K562 (cell line): ENCODE results near the gene LCN1. TPM values are rescaled to one million over a fixed set of nuclear protein-coding genes. Genes with fewer than 3 reads are reported as not detected.

Experiments used
- DMBX1 ChIP-seq: fragments of 250-450 bp; sonication (Bioruptor Pico); IDR thresholded peaks from 2 replicates; pipeline ENCODE4 v1.8.0; 2022; ENCODE audit warnings: inconsistent platforms, mild to moderate bottlenecking, moderate library complexity, borderline replicate concordance
- FOXA1 ChIP-seq: fragments of 450-650 bp; IDR thresholded peaks from 2 replicates; pipeline ENCODE4 v1.6.1; 2016; ENCODE audit warnings: mild to moderate bottlenecking, borderline replicate concordance
- FOXM1 ChIP-seq, 2 experiments: fragments of 450-650 bp in 1 of 2; sonication (generic) in 1 of 2; formaldehyde crosslinking in 1 of 2; IDR thresholded peaks; 2 replicates each; pipeline versions ENCODE4 v1.6.1 to v1.9.0; 2017 to 2022; ENCODE audit warnings: low read depth in 2 of 2, mild to moderate bottlenecking in 2 of 2, missing genetic modification reagents in 1 of 2, moderate library complexity in 1 of 2
- HLTF ChIP-seq: fragments of 450-650 bp; IDR thresholded peaks from 2 replicates; pipeline ENCODE4 v1.6.1; 2016
- NCOA2 ChIP-seq, 2 experiments: fragments of 450-650 bp; IDR thresholded peaks; 2 replicates each; pipeline ENCODE4 v1.6.1; 2018; ENCODE audit warnings: mild to moderate bottlenecking in 2 of 2, moderate library complexity in 1 of 2; ENCODE audit not compliant: partially characterized antibody in 2 of 2
- NELFE ChIP-seq: IDR thresholded peaks from 2 replicates; pipeline ENCODE4 v1.6.1; 2011; ENCODE audit warnings: mild to moderate bottlenecking; ENCODE audit not compliant: insufficient read depth, insufficient read length
- RFX5 ChIP-seq: IDR thresholded peaks from 2 replicates; pipeline ENCODE4 v1.6.1; 2011; ENCODE audit warnings: low read depth, mild to moderate bottlenecking, improper control_type of control experiment, low read length
- SNIP1 ChIP-seq: fragments of 450-650 bp; IDR thresholded peaks from 2 replicates; pipeline ENCODE4 v1.7.1; 2017; ENCODE audit warnings: low read depth, mild to moderate bottlenecking
- SRF ChIP-seq, 2 experiments: fragments of 250-450, 450-650 bp in 1 of 2; sonication (Bioruptor Pico) in 1 of 2; sonication (generic) in 1 of 2; formaldehyde crosslinking; IDR thresholded peaks; 2 replicates each; pipeline versions ENCODE4 v1.5.0 to v1.5.1; 2020 to 2022; ENCODE audit warnings: mild to moderate bottlenecking in 1 of 2, missing genetic modification reagents in 1 of 2
- STAT5B ChIP-seq: fragments of 250-450 bp; sonication (Bioruptor Pico); IDR thresholded peaks from 2 replicates; pipeline ENCODE4 v1.8.0; 2021; ENCODE audit warnings: mild to moderate bottlenecking, inconsistent platforms
- ZBED1 ChIP-seq: IDR thresholded peaks from 2 replicates; pipeline ENCODE4 v1.6.1; 2014
- ZNF232 ChIP-seq: sonication (generic); formaldehyde crosslinking; IDR thresholded peaks from 2 replicates; pipeline ENCODE4 v1.8.0; 2022; ENCODE audit warnings: mild to moderate bottlenecking, missing genetic modification reagents
- polyA plus RNA-seq, 8 experiments: library from polyadenylated mRNA; depleted of rRNA in 4 of 8; stranded (reverse) in 5 of 8; unstranded in 3 of 8; fragments of >200 nt; fragmentation: Nextera tagmentation in 2 of 8; fragmentation: Illumina TruSeq in 1 of 8; extraction: Ambion mirVana in 2 of 8; extraction: Trizol in 1 of 8; gene quantifications; 2 replicates each; pipeline versions ENCODE4 v1.2.1 to v1.2.3, GENCODE V29; 2011 to 2014; ENCODE audit warnings: inconsistent platforms in 1 of 8, missing spikeins in 1 of 8
- total RNA-seq, 7 experiments: library from RNA; depleted of rRNA in 6 of 7; stranded (reverse); fragments of >200 nt in 6 of 7; fragmentation: Illumina TruSeq in 2 of 7; extraction: Trizol in 2 of 7; gene quantifications; 2 replicates each; pipeline versions ENCODE4 v1.2.1 to v1.2.3, GENCODE V29; 2011 to 2021; ENCODE audit warnings: low replicate concordance in 1 of 7
- TF ChIP-seq, protein P1 (sequence below), 2 experiments: fragments of 450-650 bp; IDR thresholded peaks; 2 replicates each; pipeline ENCODE4 v1.6.1; 2016; ENCODE audit warnings: mild to moderate bottlenecking in 2 of 2, borderline replicate concordance in 1 of 2, low read depth in 1 of 2, moderate library complexity in 1 of 2
- TF ChIP-seq, protein P2 (sequence below), 2 experiments: fragments of 150-350 bp in 1 of 2; IDR thresholded peaks; 2 replicates each; pipeline ENCODE4 v1.6.1; 2012 to 2016; ENCODE audit warnings: low read depth in 2 of 2, low read length in 2 of 2, mild to moderate bottlenecking in 1 of 2, moderate library complexity in 1 of 2

LCN1 gene
- total and polyA plus RNA-seq, 9 of the 15 experiments (the other 6 are each of a cell fraction or from before 2014, with no cell fraction given): not detected

DNA sequence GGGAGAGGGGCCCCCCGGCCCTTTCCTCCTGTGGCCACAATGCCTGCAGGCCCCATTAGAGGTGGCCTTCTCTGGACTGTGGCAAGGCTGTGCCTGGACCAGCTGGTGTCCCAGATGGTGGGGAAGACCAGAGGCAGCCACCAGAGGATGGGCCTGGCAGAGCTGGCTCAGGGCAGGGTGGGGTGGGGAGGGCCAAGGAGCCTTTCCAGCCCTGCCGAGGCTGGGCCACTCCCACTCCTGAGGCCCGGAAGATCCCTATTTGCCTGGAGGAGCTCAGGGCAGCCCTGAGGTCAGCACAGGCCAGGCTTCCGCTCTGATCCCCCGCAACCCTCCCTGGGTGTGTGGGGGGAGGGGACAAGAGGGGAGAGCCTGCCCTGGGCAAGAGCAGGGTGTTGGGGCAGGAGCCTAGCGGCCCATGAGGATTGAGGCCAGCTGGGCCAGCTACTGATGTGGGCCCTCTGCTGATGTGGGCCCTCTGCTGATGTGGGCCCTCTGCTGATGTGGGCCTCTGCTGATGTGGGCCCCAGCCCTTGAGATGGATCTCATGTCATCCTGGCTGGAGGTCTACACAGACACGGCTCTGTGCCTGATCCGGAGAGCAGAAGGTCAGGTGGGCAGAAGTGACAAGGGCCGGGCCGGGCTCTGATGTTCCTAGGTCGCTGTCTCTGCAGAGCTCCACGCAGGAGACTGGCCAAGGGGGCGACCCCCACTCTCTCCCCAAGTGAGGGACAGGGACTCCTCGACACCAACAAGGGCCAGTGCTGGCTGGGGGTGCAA lies 14.7 kb upstream of the LCN1 start (continued):
- TF ChIP-seq, protein P1, sequence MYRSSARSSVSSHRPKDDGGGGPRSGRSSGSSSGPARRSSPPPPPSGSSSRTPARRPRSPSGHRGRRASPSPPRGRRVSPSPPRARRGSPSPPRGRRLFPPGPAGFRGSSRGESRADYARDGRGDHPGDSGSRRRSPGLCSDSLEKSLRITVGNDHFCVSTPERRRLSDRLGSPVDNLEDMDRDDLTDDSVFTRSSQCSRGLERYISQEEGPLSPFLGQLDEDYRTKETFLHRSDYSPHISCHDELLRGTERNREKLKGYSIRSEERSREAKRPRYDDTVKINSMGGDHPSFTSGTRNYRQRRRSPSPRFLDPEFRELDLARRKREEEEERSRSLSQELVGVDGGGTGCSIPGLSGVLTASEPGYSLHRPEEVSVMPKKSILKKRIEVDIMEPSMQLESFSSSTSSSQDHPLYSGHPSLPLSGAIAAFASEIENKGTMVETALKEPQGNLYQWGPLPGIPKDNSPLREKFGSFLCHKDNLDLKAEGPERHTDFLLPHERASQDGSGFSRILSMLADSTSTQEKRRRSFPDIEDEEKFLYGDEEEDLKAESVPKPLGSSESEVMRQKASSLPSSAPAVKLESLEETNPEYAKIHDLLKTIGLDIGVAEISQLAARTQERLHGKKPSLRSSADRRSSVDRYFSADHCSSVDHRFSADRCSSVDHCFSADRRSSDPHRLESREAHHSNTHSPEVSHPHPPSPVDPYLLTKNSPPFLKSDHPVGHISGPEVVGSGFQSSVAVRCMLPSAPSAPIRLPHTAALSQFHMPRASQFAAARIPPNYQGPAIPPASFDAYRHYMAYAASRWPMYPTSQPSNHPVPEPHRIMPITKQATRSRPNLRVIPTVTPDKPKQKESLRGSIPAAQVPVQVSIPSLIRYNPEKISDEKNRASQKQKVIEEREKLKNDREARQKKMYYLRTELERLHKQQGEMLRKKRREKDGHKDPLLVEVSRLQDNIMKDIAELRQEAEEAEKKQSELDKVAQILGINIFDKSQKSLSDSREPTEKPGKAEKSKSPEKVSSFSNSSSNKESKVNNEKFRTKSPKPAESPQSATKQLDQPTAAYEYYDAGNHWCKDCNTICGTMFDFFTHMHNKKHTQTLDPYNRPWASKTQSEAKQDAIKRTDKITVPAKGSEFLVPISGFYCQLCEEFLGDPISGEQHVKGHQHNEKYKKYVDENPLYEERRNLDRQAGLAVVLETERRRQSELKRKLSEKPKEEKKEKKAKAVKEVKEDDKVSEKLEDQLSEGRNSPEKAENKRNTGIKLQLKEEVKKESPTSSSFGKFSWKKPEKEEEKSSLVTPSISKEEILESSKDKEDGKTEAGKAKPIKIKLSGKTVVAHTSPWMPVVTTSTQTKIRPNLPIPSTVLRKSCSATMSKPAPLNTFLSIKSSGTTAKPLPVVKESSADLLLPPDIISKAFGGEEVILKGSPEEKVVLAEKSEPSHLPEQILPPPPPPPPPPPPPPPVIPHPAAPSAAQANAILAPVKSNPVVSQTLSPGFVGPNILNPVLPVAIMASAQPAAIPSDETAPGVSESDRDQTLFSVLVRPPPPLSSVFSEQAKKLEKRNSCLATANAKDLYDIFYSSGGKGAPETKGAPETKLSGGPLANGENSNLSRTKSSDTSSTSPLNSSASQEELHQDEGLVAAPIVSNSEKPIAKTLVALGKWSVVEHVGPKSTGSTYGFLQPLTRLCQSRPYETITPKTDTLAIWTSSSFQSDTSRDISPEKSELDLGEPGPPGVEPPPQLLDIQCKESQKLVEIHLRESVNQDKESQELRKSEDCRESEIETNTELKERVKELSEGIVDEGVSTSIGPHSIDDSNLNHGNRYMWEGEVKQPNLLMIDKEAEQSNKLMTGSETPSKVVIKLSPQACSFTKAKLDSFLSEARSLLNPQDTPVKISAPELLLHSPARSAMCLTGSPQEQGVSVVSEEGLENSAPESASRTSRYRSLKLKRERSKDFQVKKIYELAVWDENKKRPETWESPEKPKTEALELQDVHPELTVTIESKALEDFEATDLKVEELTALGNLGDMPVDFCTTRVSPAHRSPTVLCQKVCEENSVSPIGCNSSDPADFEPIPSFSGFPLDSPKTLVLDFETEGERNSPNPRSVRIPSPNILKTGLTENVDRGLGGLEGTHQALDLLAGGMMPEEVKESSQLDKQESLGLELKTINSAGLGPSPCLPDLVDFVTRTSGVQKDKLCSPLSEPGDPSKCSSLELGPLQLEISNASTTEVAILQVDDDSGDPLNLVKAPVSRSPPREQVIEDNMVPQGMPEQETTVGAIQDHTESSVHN (IDR thresholded peaks at IDR 0.05; ENCODE audit: borderline replicate concordance in 1 of 2, low read depth in 1 of 2): no peak
- no peak for TF ChIP-seq ZBED1
- no peak for TF ChIP-seq DMBX1 (CRISPR knock-in tag)
- TF ChIP-seq SNIP1: no peak
- TF ChIP-seq NCOA2 (IDR thresholded peaks at IDR 0.05; ENCODE audit: partially characterized antibody in 2 of 2): no peak
- peak in 1 of 2 experiments; percentile 84; a peak in 2 of 4 replicates for TF ChIP-seq SRF (CRISPR knock-in tag; IDR thresholded peaks at IDR 0.05)
- TF ChIP-seq NELFE: no peak
- TF ChIP-seq ZNF232 (CRISPR knock-in tag): no peak
- TF ChIP-seq STAT5B (CRISPR knock-in tag): no peak
- no peak for TF ChIP-seq FOXM1 (IDR thresholded peaks at IDR 0.05; ENCODE audit: low read depth)
- no peak for TF ChIP-seq FOXM1 (CRISPR knock-in tag; IDR thresholded peaks at IDR 0.05; ENCODE audit: low read depth)
- TF ChIP-seq FOXA1: no peak
- no peak for TF ChIP-seq HLTF
- TF ChIP-seq RFX5: no peak
- TF ChIP-seq, protein P2, sequence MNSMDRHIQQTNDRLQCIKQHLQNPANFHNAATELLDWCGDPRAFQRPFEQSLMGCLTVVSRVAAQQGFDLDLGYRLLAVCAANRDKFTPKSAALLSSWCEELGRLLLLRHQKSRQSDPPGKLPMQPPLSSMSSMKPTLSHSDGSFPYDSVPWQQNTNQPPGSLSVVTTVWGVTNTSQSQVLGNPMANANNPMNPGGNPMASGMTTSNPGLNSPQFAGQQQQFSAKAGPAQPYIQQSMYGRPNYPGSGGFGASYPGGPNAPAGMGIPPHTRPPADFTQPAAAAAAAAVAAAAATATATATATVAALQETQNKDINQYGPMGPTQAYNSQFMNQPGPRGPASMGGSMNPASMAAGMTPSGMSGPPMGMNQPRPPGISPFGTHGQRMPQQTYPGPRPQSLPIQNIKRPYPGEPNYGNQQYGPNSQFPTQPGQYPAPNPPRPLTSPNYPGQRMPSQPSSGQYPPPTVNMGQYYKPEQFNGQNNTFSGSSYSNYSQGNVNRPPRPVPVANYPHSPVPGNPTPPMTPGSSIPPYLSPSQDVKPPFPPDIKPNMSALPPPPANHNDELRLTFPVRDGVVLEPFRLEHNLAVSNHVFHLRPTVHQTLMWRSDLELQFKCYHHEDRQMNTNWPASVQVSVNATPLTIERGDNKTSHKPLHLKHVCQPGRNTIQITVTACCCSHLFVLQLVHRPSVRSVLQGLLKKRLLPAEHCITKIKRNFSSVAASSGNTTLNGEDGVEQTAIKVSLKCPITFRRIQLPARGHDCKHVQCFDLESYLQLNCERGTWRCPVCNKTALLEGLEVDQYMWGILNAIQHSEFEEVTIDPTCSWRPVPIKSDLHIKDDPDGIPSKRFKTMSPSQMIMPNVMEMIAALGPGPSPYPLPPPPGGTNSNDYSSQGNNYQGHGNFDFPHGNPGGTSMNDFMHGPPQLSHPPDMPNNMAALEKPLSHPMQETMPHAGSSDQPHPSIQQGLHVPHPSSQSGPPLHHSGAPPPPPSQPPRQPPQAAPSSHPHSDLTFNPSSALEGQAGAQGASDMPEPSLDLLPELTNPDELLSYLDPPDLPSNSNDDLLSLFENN (IDR thresholded peaks at IDR 0.05; ENCODE audit: low read depth in 2 of 2, low read length in 2 of 2): no peak
